B cell (primary cell): ENCODE data around the gene RAB3C. TPM values are rescaled to one million over a fixed set of nuclear protein-coding genes. Genes with fewer than 3 reads are reported as not detected.

Source experiments
- ATAC-seq: fragments of 200-7000 bp; cut with Tn5 transposase; one replicate; pipeline ENCODE4 v1.10.0; 2021; ENCODE audit warnings: low read depth, mild to moderate bottlenecking, moderate number of reproducible peaks, moderate library complexity
- CTCF ChIA-PET: fragments of 350-600 bp; sonication (Branson Sonifier 250); formaldehyde crosslinking; loops from one replicate; lab custom pipeline; 2021; ENCODE audit warnings: antibody characterized with exemption, inconsistent platforms; lab: Charles Lee
- POLR2A ChIA-PET: fragments of 350-600 bp; sonication (Branson Sonifier 250); formaldehyde crosslinking; loops from one replicate; lab custom pipeline; 2021; ENCODE audit warnings: antibody characterized with exemption; lab: Charles Lee
- DNase-seq: peaks from one replicate; pipeline ENCODE4 v3.0.0; 2013
- H2AFZ ChIP-seq: 2 replicates; pipeline ENCODE4 v1.6.1; 2012; ENCODE audit warnings: mild to moderate bottlenecking, low read depth, low read length; ENCODE audit not compliant: insufficient read depth, poor library complexity, severe bottlenecking
- H3K27ac ChIP-seq, 2 donors: 1 replicate in 1 of 2; 2 replicates in 1 of 2; pipeline ENCODE4 v1.5.1; 2012 to 2013; ENCODE audit warnings: low read length in 2 of 2, mild to moderate bottlenecking in 2 of 2, moderate library complexity in 1 of 2
- H3K27me3 ChIP-seq, 4 experiments: fragments of 200-600 bp in 1 of 4; sonication (generic) in 1 of 4; replicated peaks in 1 of 4; 1 replicate in 2 of 4; 2 replicates in 2 of 4; pipeline versions ENCODE4 v1.6.1 to v1.7.0; 2013 to 2016; ENCODE audit warnings: low read length in 3 of 4, mild to moderate bottlenecking in 2 of 4, mixed read lengths in 1 of 4, moderate library complexity in 1 of 4; ENCODE audit not compliant: insufficient read depth in 4 of 4, control insufficient read depth in 3 of 4; ENCODE audit errors: control extremely low read depth in 1 of 4
- H3K36me3 ChIP-seq, 2 experiments: replicated peaks in 1 of 2; 1 replicate in 1 of 2; 2 replicates in 1 of 2; pipeline versions ENCODE4 v1.6.1 to v1.7.1; 2013; ENCODE audit warnings: low read length in 1 of 2; ENCODE audit not compliant: insufficient read depth in 2 of 2, control insufficient read depth in 1 of 2; ENCODE audit errors: control extremely low read depth in 1 of 2, extremely low read depth in 1 of 2
- H3K4me1 ChIP-seq, 2 donors: fragments of 200-600 bp in 1 of 2; sonication (generic) in 1 of 2; 1 replicate in 1 of 2; 2 replicates in 1 of 2; pipeline versions ENCODE4 v1.5.1 to v1.6.1; 2013 to 2017; ENCODE audit warnings: low read length in 2 of 2; ENCODE audit not compliant: control insufficient read depth in 2 of 2, insufficient read depth in 2 of 2
- H3K4me2 ChIP-seq: replicated peaks from 2 replicates; pipeline ENCODE3; 2012; ENCODE audit warnings: mild to moderate bottlenecking, low read depth, low read length; ENCODE audit not compliant: poor library complexity, severe bottlenecking
- H3K4me3 ChIP-seq, 5 experiments: fragments of 200-600 bp in 1 of 5; sonication (generic) in 1 of 5; 1 replicate in 3 of 5; 2 replicates in 2 of 5; pipeline versions ENCODE4 v1.5.1 to v1.7.0; 2011 to 2016; ENCODE audit warnings: low read length in 4 of 5, mild to moderate bottlenecking in 4 of 5, low read depth in 2 of 5, control low read depth in 1 of 5, moderate library complexity in 1 of 5; ENCODE audit not compliant: insufficient read depth in 1 of 5; ENCODE audit errors: control extremely low read depth in 1 of 5, extremely low read depth in 1 of 5
- H3K79me2 ChIP-seq: fragments of 200-600 bp; sonication (generic); one replicate; pipeline ENCODE4 v1.6.0; 2016; ENCODE audit warnings: low read length; ENCODE audit not compliant: control insufficient read depth, insufficient read depth
- H3K9ac ChIP-seq: fragments of 200-600 bp; sonication (generic); 2 replicates; pipeline ENCODE4 v1.6.1; 2017; ENCODE audit warnings: mild to moderate bottlenecking, low read length, moderate library complexity
- H3K9me3 ChIP-seq, 3 donors: one replicate each; pipeline versions ENCODE4 v1.6.1 to v1.7.1; 2013; ENCODE audit warnings: low read length in 2 of 3; ENCODE audit not compliant: control insufficient read depth in 2 of 3, insufficient read depth in 1 of 3; ENCODE audit errors: control extremely low read depth in 1 of 3
- H4K20me1 ChIP-seq: 2 replicates; pipeline ENCODE4 v1.6.0; 2012; ENCODE audit warnings: mild to moderate bottlenecking, low read length; ENCODE audit not compliant: insufficient read depth, control insufficient read depth, poor library complexity, severe bottlenecking
- H3K27ac Mint-ChIP-seq: one replicate; pipeline ENCODE4 v1.8.0; 2021; ENCODE audit warnings: mixed read lengths
- H3K27me3 Mint-ChIP-seq: one replicate; pipeline ENCODE4 v1.8.0; 2021; ENCODE audit warnings: mixed read lengths
- H3K4me1 Mint-ChIP-seq: one replicate; pipeline ENCODE4 v1.8.0; 2021; ENCODE audit warnings: mixed read lengths
- H3K4me3 Mint-ChIP-seq: one replicate; pipeline ENCODE4 v1.8.0; 2021; ENCODE audit warnings: mixed read lengths
- H3K9me3 Mint-ChIP-seq: one replicate; pipeline ENCODE4 v1.8.0; 2022; ENCODE audit warnings: mixed read lengths; ENCODE audit not compliant: insufficient read depth
- EZH2 ChIP-seq: IDR thresholded peaks from 2 replicates; pipeline ENCODE4 v1.6.1; 2012; ENCODE audit warnings: borderline replicate concordance, low read depth, mild to moderate bottlenecking, moderate library complexity, low read length; ENCODE audit not compliant: insufficient read depth, poor library complexity, severe bottlenecking
- WGBS: methylation state at CpG from one replicate; pipeline ENCODE4 v1.1.5; 2013; ENCODE audit warnings: missing lambda C conversion rate; ENCODE audit not compliant: insufficient coverage; 5-methylcytosine and 5-hydroxymethylcytosine counted together
- intact Hi-C: fragments of 100-400 bp; cut with micrococcal nuclease; formaldehyde crosslinking; loops from one replicate; pipeline ENCODE4 v1.10.0; 2022
- polyA plus RNA-seq: library from polyadenylated mRNA; depleted of rRNA; stranded (reverse); fragments of >200 nt; gene quantifications from 2 replicates; pipeline ENCODE4 v1.2.3, GENCODE V29; 2012
- total RNA-seq, 2 donors: library from RNA; stranded (reverse); fragments of 120-200 nt in 1 of 2; gene quantifications; 1 replicate in 1 of 2; 2 replicates in 1 of 2; pipeline versions ENCODE4 v1.2.3 to v1.2.4, GENCODE V29; 2013 to 2022
- TF ChIP-seq, protein P1 (sequence below): fragments of 200-600 bp; IDR thresholded peaks from one replicate; pipeline ENCODE4 v1.8.0; 2022; ENCODE audit warnings: antibody characterized with exemption, mild to moderate bottlenecking

The RAB3C gene
- total and polyA plus RNA-seq, 2 donors (not counting 1 experiment from before 2014, with no cell fraction given): 0.20 to 0.58 TPM

DNA sequence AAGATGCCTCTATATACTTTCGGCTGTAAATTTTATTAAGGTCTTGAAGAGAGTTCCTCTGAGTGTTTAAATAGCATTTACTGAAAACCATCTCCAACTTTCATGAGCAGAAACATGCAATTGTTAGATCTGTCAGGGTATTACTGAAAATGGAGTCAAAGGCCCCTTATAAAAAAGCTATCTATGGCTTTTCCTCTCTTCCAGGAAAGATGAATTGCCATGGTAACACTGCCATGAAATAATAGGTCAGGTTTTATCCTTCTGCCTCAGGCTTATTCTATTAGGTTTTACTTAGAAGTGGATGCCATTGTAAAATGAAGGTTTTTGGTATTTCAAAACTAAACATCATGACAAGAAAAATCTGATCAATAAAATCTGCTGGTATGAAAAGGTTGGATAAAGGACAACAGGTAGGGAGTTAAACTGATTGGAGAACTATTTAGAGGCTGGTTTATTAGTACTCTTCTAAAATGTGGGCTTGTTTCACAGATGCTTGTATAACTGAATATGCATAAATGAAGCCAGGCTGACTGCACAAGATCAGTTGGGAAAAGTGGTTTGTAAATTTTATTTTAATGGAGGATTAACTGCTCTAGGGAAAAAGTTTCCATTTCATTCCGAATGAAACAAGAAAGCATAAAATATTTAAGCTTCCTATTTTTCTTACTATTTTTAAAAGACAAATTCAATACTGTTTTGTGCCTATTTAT lies 135.5 kb downstream of the RAB3C start:
- Histone ChIP-seq H3K9ac (no peak overlapping the region), H3K27ac (no peak overlapping the region), H3K27me3 (peaks cover 0 to 3% (median 0%) of the 10 kb centered on the region in 4 experiments), H3K9me3 (peaks cover 0 to 7% (median 0%) of the 10 kb centered on the region in 3 donors), H4K20me1 (no peaks in the 10 kb centered on the region), H3K79me2 (no peaks in the 10 kb centered on the region), H3K4me1 (no peaks in the 10 kb centered on the region), H3K4me2 (no peak overlapping the region), H2AFZ (no peak overlapping the region), H3K36me3 (no peaks in the 10 kb centered on the region), H3K4me3 (no peak overlapping the region)
- Mint-ChIP-seq H3K27me3 (peaks cover 15% of the 10 kb centered on the region), H3K27ac (no peak overlapping the region), H3K9me3 (peaks cover 2% of the 10 kb centered on the region), H3K4me1 (peaks cover 2% of the 10 kb centered on the region), H3K4me3 (no peak overlapping the region)
- no CpG with 5 or more reads among the region's 2 CpGs for WGBS
- no peak for DNase-seq
- ATAC-seq: no peak
- no peak for TF ChIP-seq EZH2
- TF ChIP-seq, protein P1, sequence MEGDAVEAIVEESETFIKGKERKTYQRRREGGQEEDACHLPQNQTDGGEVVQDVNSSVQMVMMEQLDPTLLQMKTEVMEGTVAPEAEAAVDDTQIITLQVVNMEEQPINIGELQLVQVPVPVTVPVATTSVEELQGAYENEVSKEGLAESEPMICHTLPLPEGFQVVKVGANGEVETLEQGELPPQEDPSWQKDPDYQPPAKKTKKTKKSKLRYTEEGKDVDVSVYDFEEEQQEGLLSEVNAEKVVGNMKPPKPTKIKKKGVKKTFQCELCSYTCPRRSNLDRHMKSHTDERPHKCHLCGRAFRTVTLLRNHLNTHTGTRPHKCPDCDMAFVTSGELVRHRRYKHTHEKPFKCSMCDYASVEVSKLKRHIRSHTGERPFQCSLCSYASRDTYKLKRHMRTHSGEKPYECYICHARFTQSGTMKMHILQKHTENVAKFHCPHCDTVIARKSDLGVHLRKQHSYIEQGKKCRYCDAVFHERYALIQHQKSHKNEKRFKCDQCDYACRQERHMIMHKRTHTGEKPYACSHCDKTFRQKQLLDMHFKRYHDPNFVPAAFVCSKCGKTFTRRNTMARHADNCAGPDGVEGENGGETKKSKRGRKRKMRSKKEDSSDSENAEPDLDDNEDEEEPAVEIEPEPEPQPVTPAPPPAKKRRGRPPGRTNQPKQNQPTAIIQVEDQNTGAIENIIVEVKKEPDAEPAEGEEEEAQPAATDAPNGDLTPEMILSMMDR: no peak
- ChIA-PET CTCF (no interaction called here), POLR2A (no interaction called here)
- intact Hi-C loops: no loop called here

DNA sequence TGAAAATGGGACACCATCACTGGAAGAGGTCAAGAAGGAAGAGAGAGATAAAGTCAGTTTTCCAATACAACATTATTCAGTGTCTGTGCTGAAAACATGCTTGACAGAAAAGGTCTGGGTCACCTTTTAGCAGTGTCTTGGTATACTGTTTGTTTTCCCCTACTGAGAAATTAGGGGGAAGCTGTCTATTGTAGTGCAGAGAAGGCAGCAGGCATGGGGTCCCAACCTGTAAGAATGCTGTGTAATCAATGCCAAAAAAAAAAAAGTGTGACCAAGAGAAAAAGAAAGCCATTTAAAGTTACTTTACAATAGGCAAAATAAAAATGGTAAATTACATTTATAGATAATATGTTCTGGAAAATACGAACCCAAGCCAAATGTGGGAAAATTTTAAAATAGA lies 139.3 kb downstream of the RAB3C start:
- H3K27ac ChIP-seq: no peak overlapping the region
- no CpG with 5 or more reads among the region's 1 CpG for WGBS
- no peaks in the 10 kb centered on the region for H3K79me2 ChIP-seq
- H3K9me3 ChIP-seq: peaks cover 0 to 9% (median 2%) of the 10 kb centered on the region in 3 donors
- no peak overlapping the region for H3K4me3 ChIP-seq
- intact Hi-C loops: no loop called here
- H3K4me2 ChIP-seq: no peak overlapping the region
- TF ChIP-seq, protein P1: no peak
- no peak for TF ChIP-seq EZH2
- no peak overlapping the region for H2AFZ ChIP-seq
- Mint-ChIP-seq H3K9me3 (peaks cover 2% of the 10 kb centered on the region), H3K27ac (no peak overlapping the region), H3K4me3 (no peak overlapping the region), H3K27me3 (peaks cover 11% of the 10 kb centered on the region), H3K4me1 (peaks cover under 1% of the 10 kb centered on the region)
- H3K4me1 ChIP-seq: no peaks in the 10 kb centered on the region
- ChIA-PET POLR2A (no interaction called here), CTCF (interaction anchor here (0.7 kb wide), 1 partner anchor 58 kb away, joined by 5 read pairs; no protein-coding TSS in a partner anchor)
- H3K36me3 ChIP-seq: no peaks in the 10 kb centered on the region
- H3K9ac ChIP-seq: no peak overlapping the region
- ATAC-seq (no peak), DNase-seq (no peak)
- no peaks in the 10 kb centered on the region for H4K20me1 ChIP-seq
- peaks cover 0 to 3% (median 0%) of the 10 kb centered on the region in 4 experiments for H3K27me3 ChIP-seq
